Body of pancreas (tissue), 4 donors: ENCODE data around the gene KCND1. TPM values are rescaled to one million over a fixed set of nuclear protein-coding genes. Genes with fewer than 3 reads are reported as not detected.
A peak's percentile ranks its signal among the peaks of the same experiment; 100 is the strongest.

Experiments used
- ATAC-seq: fragments of 150-250 bp; one replicate; pipeline ENCODE4 v1.9.1; 2016
- DNase-seq, 4 donors: peaks; one replicate each; pipeline ENCODE4 v3.0.0-alpha.2; 2019
- H3K27ac ChIP-seq, 4 donors: fragments of 200-600 bp; sonication (generic); 1 replicate in 3 of 4; 2 replicates in 1 of 4; pipeline versions ENCODE4 v1.5.1 to v1.6.1; 2016 to 2019; ENCODE audit warnings: mild to moderate bottlenecking in 1 of 4, mixed read lengths in 1 of 4, moderate library complexity in 1 of 4
- H3K27me3 ChIP-seq, 2 donors: fragments of 200-600 bp; sonication (generic); one replicate each; pipeline ENCODE4 v1.6.0; 2016; ENCODE audit warnings: mild to moderate bottlenecking in 1 of 2
- H3K36me3 ChIP-seq, 2 donors: fragments of 200-600 bp; sonication (generic); replicated peaks in 1 of 2; 2 replicates each; pipeline ENCODE4 v1.5.1; 2016; ENCODE audit warnings: low read depth in 2 of 2; ENCODE audit not compliant: insufficient read depth in 1 of 2
- H3K4me1 ChIP-seq: fragments of 200-600 bp; sonication (generic); one replicate; pipeline ENCODE4 v1.6.0; 2016
- H3K4me3 ChIP-seq, 2 donors: fragments of 200-600 bp; sonication (generic); 1 replicate in 1 of 2; 2 replicates in 1 of 2; pipeline ENCODE4 v1.5.1; 2016 to 2019
- H3K9me3 ChIP-seq, 3 donors: fragments of 200-600 bp; sonication (generic); 1 replicate in 2 of 3; 2 replicates in 1 of 3; pipeline ENCODE4 v1.5.1; 2016
- CTCF ChIP-seq, 7 experiments: fragments of 450-650 bp in 4 of 7; fragments of 200-600 bp in 3 of 7; sonication (generic) in 3 of 7; IDR thresholded peaks; one replicate each; pipeline ENCODE4 v1.5.1; 2016 to 2019; ENCODE audit warnings: antibody characterized with exemption in 7 of 7
- POLR2A ChIP-seq, 3 donors: fragments of 450-650 bp; IDR thresholded peaks; one replicate each; pipeline ENCODE4 v1.6.1; 2016; ENCODE audit warnings: antibody characterized with exemption in 3 of 3, mild to moderate bottlenecking in 2 of 3
- WGBS, 2 donors: methylation state at CpG; one replicate each; pipeline ENCODE4 v1.1.5; 2017; 5-methylcytosine and 5-hydroxymethylcytosine counted together
- intact Hi-C: fragments of 100-400 bp; cut with DNase I; formaldehyde crosslinking; loops from one replicate; pipeline ENCODE4 v1.15.1; 2023
- total RNA-seq, 2 donors: library from RNA; depleted of rRNA; stranded (reverse); fragments of >200 nt; gene quantifications; one replicate each; pipeline ENCODE4 v1.1.0, GENCODE V29; 2016

KCND1 gene
- total RNA-seq, 2 donors from 2014 or later = 0.52 to 1.3 TPM

GRCh38 chrX:48939524-48940228 lies 32.0 kb downstream of the KCND1 start:
- H3K36me3 ChIP-seq = no peaks in the 10 kb centered on the region
- DNase-seq (no peak), ATAC-seq (no peak)
- intact Hi-C loops = no loop called here
- 0 to 71% methylated on average over 1 to 3 of the region's 3 CpGs for WGBS, 2 donors
- H3K4me3 ChIP-seq = no peak overlapping the region
- H3K27ac ChIP-seq = no peak overlapping the region
- no peaks in the 10 kb centered on the region for H3K9me3 ChIP-seq
- no peak for TF ChIP-seq POLR2A (IDR thresholded peaks at IDR 0.05)
- TF ChIP-seq CTCF (IDR thresholded peaks at IDR 0.05) = no peak
- H3K4me1 ChIP-seq = peaks cover 19% of the 10 kb centered on the region
- no peaks in the 10 kb centered on the region for H3K27me3 ChIP-seq

- ATAC-seq = no peak
- no peak for TF ChIP-seq CTCF (IDR thresholded peaks at IDR 0.05)
- TF ChIP-seq POLR2A (IDR thresholded peaks at IDR 0.05) = no peak
- intact Hi-C loops = no loop called here
Measured at GRCh38 chrX:48938721-48939425, 32.8 kb downstream of the KCND1 start.

GRCh38 chrX:48937054-48937907 lies 34.4 kb downstream of the KCND1 start:
- WGBS, 2 donors = 62 to 63% methylated on average over 5 to 7 of the region's 9 CpGs
- Histone ChIP-seq H3K36me3 (peaks cover 0 to 1% of the 10 kb centered on the region in 2 donors), H3K27ac (peak overlapping the region in 1 of 4 donors; percentile 45), H3K27me3 (no peaks in the 10 kb centered on the region), H3K9me3 (no peaks in the 10 kb centered on the region), H3K4me3 (no peak overlapping the region), H3K4me1 (peaks cover 16% of the 10 kb centered on the region)
- DNase-seq (peak in 2 of 4 donors; percentile 29 to 55), ATAC-seq (no peak)
- TF ChIP-seq CTCF (IDR thresholded peaks at IDR 0.05) = no peak
- intact Hi-C loops = no loop called here

More at GRCh38 chrX:48938721-48939425, 32.8 kb downstream of the KCND1 start:
- H3K9me3 ChIP-seq = no peaks in the 10 kb centered on the region
- H3K4me3 ChIP-seq = no peak overlapping the region
- no peak for DNase-seq
- WGBS, 2 donors = 70 to 100% methylated on average over 1 of the region's 1 CpG
- H3K4me1 ChIP-seq = peaks cover 19% of the 10 kb centered on the region
- peaks cover 0 to 1% of the 10 kb centered on the region in 2 donors for H3K36me3 ChIP-seq
- no peaks in the 10 kb centered on the region for H3K27me3 ChIP-seq
- no peak overlapping the region for H3K27ac ChIP-seq

GRCh38 chrX:48936429-48937053 lies 35.1 kb downstream of the KCND1 start:
- WGBS, 2 donors = 84 to 92% methylated on average over 7 to 8 of the region's 8 CpGs
- Histone ChIP-seq H3K9me3 (no peaks in the 10 kb centered on the region), H3K27ac (peak overlapping the region in 1 of 4 donors; percentile 8), H3K27me3 (no peaks in the 10 kb centered on the region), H3K36me3 (peaks cover 0 to 1% of the 10 kb centered on the region in 2 donors), H3K4me3 (no peak overlapping the region), H3K4me1 (peaks cover 10% of the 10 kb centered on the region)
- ATAC-seq (no peak), DNase-seq (no peak)
- intact Hi-C loops = no loop called here
- no peak for TF ChIP-seq CTCF (IDR thresholded peaks at IDR 0.05)
- TF ChIP-seq POLR2A (IDR thresholded peaks at IDR 0.05) = no peak
